GM18873 (cell line): ENCODE results near the gene LSM7.

Source experiments
- ATAC-seq: cut with Tn5 transposase; IDR thresholded peaks from one replicate; pipeline ENCODE4 v1.9.1; 2021; ENCODE audit warnings: mild to moderate bottlenecking, moderate library complexity, moderate number of reproducible peaks; ENCODE audit not compliant: unreplicated experiment, low FRiP score

Gene LSM7

DNA sequence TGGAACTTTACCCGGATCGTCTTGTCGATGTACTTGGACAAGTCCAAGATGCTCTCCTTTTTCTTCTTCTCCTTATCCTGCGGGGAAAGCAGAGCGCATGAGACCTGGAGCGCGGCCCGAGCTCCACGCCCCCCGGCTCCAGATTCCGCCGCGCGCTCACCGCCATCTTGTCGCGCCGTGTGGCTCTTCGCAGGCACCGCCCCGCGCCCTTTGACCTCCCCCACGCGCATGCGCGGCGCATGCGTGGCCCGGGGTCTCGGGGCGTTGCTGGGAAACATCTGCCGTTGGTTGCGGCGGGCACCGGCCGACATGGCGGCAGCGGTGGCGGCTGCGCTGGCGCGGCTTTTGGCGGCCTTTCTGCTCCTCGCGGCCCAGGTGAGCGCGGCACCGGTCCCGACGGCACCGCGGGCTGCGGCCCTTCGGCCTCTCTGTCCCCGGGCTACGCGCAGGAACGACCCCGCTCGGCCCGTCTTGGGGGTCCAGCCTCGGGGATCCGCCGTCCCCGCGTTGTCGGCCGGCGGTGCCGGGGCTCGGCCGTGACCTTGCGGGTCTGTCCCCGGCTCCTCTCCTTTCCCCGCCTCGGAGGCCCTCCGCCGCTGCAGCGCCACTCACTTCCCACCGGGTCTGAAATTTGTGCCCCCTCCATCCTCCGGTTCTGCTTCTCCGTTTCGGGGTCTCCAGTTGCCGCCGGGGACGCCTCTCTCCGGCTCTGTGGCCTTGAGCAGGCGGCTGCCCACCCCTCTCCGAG is at the start of gene LSM7, which contains the start of gene SPPL2B:
Gene LSM7, minus strand, starts transcription at position 186 of the 748 bp plus-strand sequence. Its CDS starts 20 bp downstream, at position 166.
Gene SPPL2B, plus strand, starts transcription at position 284 of the 748 bp plus-strand sequence. Its CDS starts 26 bp downstream, at position 310.
- peak; percentile 41 for ATAC-seq

- ATAC-seq = no peak
These were observed 48.6 kb upstream of the LSM7 start for GRCh38 chr19:2376784-2377519.

- no peak for ATAC-seq
These were observed 47.2 kb upstream of the LSM7 start for GRCh38 chr19:2375353-2376121.

- no peak for ATAC-seq
These were observed 46.4 kb upstream of the LSM7 start for GRCh38 chr19:2374808-2375207.

DNA sequence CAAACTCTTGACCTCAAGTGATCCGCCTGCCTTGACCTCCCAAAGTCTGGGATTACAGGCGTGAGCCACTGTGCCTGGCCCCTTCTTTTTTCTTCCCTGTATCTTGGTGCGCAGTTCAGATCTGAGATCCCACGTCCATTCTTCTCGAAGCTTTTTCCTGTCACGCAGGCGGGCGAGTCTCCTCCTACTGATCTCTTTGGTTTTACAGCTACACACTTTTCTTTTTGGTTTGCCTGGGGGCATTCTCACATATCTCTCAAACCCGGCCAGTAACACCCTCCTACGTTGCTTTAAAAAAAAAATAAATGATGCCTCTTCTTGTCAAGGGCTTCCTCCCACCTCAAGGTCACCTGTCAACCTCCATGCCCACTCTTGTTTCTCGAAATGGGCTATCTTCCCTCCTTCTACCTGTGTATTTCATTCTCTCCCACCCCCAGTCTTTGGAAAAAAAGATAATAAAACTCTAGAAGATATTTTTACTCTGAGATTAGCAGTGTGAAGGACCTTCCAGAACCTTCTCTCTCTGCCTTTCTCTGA is 43.8 kb upstream of the LSM7 start:
- no peak for ATAC-seq

GRCh38 chr19:2371656-2372055 is 43.3 kb upstream of the LSM7 start:
- ATAC-seq = no peak

DNA sequence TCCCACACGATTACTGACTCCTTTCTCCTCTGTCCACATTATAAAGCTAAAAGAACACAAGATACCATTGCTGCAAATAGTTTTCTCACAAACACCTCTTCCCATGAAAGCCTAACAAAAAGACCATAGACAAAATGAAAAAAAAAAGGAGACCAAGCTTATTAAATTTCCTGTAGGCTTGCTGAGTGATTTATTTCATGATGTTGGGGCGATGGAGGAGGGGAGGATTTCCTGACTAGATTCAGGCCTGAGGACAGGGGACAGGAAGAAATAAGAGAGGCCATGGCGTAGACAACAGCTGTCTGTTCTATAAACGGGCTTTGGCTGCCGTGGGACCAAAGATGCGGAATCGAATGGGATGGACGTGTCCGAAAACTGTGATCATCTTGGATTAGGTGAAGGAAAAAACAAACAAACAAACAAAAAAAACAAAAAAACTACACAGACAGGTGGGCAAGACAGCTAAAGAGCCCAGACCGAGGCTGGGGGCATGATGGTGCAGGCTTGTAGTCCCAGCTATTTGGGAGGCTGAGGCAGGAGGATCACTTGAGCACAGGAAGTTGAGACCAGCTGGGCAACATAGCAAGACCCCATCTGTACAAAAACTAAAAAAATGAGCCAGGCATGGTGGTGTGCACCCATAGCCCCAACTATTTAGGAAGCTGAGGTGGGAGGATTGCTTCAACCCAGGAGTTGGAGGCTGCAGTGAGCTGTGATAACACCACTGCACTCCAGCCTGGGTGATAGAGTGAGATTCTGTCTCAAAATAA is 37.0 kb upstream of the LSM7 start:
- no peak for ATAC-seq

DNA sequence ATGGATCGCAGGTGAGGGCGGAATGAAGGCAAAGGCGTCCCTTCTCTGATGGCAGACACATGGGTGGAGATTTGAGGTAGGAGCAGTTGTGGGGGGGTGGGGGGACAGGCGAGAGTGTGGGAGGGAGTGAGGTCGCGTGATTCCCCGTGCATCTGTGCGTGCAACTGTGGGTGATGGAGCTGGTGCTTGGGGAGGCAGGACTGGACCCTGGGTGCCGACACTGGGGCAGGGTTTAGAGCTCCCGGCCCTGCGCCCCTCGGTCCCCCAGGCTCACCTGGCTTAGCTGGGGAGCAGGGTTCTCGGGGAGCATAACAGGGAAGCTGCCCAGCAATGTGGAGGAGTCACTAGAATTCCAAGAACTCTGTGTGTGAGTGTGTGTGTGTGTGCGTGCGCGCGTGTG is 35.0 kb upstream of the LSM7 start:
- no peak for ATAC-seq

GRCh38 chr19:2362970-2363300 is 34.5 kb upstream of the LSM7 start:
- ATAC-seq = no peak

DNA sequence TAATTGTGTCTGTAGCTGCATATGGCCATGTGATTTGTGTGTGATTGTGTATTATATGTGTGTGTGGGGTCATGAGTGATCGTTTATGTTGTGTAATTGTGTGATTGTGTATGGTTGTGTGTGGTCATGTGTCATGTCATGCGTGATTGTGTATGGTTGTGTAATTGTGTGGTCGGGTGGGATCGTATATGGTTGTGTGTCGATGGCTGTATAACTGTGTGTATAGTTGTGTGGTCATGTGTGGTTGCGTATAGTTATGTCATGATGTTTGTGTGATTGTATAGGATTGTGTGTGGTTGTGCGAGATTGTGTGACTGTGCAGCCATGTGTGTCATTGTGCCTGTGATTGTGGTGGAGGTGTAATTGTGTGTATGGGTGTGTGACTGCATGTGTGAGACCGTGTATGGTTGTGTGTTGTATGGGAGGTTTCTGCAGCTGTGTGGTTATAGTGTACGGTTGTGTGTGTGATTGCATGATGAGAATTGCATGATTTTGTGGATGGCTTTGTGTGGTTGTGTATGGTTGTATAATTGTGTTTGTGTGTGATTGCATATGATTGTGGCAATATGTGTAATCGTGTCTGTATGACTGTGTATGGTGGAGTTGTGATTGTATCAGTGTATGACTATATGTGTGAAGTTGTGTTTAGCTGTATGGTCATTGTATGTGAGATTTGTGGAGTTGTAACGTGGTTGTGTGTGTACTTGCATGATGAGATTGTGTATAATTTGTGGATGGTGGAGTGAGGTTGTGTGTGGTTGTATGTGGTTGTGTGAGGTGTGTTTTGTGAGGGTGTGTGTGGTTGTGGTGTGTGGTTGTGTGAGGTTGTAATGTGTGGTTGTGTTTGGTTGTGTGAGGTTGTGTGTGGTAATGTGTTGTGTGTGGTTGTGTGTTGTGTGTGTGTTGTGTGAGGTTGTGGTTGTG is 33.9 kb upstream of the LSM7 start:
- ATAC-seq = no peak

DNA sequence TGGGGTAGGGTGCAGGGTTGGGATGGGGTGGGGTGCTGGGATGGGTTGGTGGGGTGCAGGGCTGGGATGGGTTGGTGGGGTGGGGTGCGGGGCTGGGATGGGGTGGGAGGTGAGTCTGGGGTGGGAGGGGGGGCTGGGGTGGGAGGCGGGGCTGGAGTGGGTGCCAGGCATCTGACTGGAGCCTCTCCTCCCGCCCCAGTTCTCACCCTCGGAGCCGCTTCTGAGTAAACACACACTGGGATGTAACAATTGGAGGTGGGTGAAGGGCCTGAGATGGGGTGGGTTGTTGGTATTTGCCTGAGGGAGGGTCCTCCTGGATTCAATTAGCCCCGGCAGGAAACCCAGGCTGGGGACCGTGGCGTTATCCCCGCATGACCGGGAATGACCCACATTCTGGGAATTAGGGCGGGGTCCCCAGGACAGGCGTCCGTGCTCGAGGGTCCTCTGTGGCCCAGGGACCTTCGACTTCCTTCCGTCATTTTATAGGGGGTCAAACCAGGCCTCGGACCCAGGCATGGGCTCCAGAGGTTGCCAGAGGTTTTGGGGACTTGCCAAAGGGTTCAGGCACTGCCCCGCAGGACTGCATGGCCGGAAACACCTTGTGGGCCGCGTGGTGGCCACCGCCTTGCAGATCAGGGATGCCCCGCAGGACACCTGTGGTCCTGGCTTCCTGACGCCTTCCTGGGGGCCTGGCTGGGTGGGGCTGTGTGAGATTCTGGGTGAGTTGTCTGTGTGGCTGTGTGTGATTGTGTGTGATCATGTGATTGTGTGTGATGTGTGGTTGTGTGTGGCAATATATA is 33.1 kb upstream of the LSM7 start:
- ATAC-seq = no peak

DNA sequence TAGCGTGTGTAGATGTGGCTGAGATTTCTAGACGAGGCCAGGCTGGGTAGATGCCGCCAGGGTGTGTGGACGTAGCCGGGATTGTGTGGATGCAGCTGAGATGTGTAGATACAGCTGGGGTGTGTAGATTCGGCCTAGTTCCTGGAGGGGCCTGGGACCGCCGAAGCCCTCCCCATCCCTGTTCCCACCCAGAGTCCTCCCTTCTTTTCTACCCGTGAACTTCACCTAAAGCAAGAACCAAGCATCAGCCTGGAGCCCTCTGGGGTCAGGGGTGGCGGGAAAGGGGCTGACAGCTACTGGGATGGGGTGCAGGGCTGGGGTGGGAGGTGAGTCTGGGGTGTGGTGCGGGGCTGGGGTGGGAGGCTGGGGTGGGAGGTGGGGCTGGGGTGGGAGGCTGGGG is 32.4 kb upstream of the LSM7 start:
- ATAC-seq = no peak

DNA sequence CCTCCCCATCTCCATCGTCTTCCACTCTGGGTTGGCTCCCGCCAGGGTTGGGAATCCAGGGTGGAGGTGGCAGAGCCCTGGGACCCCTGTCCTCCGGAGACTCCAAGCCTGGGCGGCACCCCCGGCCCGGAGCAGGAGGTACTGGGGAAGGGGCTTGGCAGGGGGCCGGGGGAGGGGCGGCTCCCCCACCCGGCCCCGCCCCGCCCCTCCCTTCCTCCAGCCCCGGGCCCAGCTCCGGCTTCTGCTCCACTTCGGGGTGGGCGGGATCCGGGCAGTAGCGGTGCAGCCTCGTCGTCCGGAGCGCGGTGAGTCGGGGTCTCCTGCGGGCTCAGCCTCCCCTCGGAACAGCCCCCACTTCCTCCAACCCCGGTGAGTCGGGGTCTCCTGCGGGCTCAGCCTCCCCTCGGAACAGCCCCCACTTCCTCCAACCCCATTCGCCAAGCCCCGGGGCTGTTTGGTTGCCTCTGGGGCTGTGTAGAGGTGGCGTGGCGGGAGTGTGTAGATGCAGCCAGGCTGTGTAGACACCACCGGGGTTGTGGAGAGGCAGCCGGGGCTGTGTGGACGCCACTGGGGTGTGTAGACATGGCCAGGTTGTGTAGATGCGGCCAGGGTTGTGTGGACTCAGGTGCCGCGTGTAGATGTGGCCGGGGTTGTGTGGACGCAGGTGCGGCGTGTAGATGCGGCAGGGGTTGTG is 31.8 kb upstream of the LSM7 start, which contains the start of gene TMPRSS9:
Gene TMPRSS9, plus strand, starts transcription at position 274 of the 694 bp plus-strand sequence. CDS start 29,521 bp downstream, outside the sequence.
- no peak for ATAC-seq

DNA sequence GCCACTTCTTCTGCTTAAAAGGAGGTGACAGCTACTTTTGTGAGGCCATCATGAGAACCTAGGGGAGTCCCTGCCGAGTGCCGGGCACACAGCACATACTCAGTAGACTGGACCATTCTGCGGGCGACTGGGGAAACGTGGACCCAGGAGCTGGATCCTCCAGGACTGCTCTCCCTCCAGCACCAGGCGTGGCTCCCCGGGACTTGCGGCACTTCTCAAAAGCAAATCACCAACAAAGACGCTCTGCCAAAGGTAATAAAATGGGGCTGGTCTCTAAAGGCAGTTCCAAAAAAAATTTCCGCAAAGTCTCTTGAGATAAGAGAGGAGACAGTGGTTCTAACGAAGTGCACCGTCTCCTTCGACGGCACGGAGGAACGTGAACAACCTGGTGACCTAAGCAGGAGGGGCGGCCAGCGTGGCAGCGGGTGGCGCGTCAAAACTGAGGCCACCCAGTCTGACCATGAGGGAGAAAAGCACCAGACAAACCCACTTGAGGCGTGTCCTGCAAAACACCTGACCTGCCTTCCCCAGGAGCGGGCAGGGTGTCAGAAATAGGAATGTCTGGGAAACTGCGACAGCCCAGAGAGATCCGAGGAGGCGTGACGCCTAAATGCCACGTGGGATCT is 30.3 kb upstream of the LSM7 start:
- no peak for ATAC-seq

DNA sequence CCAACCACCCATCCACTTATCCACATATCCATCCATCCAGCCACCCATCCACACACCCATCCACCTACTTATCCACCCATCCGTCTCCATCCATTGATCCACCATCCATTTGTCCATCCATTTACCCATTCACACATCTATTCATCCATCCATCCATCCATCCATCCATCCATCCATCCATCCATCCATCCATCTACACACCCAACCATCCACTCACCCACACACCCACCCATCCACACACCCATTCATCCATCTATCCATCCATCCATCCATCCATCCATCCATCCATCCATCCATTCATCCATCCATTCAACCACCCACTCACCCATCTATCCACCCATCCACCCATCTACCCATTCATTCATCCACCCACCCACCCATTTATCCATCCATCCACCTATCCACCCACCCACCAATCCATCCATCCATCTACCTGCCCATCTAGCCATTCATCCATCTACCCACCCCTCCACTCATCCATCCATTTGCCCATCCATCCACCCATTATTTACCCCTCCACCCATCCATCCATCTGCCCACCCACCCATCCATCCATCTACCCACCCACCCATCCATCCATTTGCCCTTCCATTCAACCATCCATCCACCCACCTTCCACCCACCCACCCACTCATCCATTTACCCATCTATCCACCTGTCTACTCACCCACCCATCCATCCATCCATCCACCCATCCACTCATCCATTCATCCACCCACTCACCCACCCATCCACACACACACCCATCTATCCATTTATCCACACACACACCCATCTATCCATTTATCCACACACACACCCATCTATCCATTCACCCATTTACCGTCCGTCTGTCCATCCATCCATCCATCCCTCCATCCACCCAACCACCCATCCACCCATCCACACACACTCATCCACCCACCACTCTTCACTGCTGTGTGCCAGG is 29.2 kb upstream of the LSM7 start:
- ATAC-seq = no peak

DNA sequence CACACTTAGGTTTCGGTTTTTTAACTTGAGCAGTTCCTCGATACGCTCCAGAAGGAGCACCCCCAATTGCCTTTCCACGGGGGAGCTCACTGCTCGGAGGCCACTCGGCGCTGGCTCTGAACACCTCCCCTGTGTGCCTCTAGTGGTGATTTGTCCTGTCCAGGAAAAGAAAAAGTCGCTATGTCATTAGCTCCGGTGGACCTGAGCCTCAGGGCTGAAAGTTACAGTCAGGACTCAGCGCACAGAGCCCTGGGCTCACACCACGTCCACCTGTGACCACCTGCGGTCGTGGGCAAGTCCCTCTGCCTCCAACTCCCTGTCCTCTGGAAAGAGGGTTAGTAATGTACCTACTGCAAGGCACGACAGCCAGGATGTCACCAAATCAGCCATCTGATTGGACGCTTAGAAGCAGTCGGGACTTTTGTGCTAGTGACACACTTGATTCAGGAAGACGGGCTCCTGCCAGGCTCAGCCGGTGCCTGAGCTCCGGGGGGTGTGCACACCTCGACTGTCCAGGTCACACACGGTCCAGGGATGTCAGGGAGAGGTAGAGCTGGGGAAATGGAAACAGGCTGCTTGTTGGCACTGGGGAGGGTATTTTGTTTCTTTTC is 27.8 kb upstream of the LSM7 start:
- ATAC-seq = no peak
